Fibroblast of skin of scalp (primary cell): ENCODE measurements around the gene HOXC10. TPM values are rescaled to one million over a fixed set of nuclear protein-coding genes. Genes with fewer than 3 reads are reported as not detected.

ENCODE experiments used
- DNase-seq: peaks from one replicate; pipeline ENCODE4 v3.0.0-alpha.2; 2013
- polyA plus RNA-seq, 2 experiments: library from polyadenylated mRNA; unstranded; fragments of 120-200 nt; gene quantifications; one replicate each; pipeline ENCODE4 v1.2.1, GENCODE V29; 2013; ENCODE audit not compliant: insufficient read length in 2 of 2

Gene HOXC10
- polyA plus RNA-seq (2013, experiment 1 of 2; ENCODE audit: insufficient read length) = 0.16 TPM
- polyA plus RNA-seq (2013, experiment 2 of 2; ENCODE audit: insufficient read length) = 0.12 TPM

DNA sequence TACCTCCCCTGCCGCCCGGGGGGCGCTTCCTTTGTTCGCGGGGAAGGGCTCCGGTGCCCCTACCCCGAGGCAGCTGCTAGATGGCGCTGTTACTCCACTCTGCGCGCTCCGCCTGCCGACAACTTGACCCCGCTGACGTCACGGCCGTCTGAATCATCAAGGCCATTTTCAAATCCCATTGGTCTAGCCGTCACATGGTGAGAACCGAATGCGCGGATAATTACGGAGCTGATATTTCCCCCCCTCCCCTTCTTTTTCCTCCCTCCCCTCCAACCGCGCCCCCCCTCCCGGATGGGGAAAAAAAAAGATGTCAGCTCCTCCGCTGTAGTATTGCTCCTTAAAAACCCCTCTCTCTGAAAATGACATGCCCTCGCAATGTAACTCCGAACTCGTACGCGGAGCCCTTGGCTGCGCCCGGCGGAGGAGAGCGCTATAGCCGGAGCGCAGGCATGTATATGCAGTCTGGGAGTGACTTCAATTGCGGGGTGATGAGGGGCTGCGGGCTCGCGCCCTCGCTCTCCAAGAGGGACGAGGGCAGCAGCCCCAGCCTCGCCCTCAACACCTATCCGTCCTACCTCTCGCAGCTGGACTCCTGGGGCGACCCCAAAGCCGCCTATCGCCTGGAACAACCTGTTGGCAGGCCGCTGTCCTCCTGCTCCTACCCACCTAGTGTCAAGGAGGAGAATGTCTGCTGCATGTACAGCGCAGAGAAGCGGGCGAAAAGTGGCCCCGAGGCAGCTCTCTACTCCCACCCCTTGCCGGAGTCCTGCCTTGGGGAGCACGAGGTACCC lies at the start of gene HOXC10:
HOXC10 (plus strand) TSS at position 246 of the 791 bp plus-strand sequence; CDS start at position 360, 114 bp downstream.
- DNase-seq = peak; percentile 78

DNA sequence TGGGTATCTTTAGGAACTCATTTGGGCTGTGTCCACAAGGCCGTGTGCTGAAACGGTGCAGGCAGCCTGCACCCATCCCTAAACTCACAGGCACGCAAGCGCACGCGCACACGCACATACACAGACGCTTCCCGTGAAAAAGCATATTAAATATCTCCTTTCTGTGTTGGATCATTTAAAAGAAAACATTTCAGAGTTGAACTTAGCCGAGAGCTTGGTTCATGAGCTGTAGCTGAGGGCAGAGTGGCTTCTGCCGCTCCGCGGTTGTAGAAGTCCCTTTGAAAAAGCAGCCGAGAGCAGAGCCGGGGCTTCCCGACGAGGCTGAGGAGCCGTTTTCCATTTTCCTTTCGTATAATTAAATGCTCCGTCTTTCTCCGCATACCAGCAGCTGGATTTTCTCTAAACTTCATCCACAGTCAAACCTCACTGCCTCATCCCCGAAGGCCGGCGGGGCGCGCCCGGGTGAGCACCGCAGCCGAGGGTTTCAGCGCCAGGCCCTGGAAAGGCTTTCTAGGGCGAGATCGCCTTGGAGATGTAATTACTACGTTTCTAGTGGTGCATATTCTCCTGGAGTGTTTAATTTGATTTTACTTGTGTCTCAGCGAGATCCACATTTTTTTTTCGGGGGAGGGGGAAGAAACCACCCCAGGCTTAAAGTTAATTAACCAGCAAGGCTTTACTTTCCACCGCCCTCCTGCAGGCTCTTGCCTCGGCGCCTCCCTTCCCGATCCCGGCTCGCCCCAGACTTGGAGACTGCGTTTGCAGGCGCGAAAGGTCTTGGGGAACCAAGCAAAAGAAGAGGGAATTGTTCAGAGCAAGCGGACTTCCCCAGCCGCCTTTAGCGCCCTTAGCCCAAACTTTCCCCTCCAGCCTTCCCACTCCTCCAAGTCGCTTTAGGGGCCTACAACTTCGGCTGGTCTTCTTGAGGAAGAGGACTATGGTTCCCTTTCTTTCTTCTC lies 49.3 kb upstream of the HOXC10 start:
- DNase-seq = no peak

DNA sequence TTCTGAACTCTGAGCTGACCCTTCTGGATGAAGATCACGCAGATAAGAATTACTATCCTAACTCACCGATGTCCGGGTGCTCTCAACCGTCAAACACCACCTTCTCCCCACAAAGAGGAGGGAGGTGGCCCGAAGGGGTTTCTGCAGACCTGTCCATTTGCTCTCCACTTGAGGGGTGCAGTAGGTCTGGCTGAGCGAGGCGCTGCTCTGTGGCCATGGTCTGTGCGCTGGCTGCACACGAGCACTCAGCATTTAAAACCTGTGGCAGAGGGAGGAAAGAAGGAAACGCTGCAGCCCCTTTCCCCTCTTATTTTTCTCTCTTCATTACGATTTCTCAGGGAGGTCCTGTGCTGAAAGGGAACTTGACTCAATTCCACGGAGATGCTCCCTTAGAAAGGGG lies 47.8 kb upstream of the HOXC10 start:
- no peak for DNase-seq

DNA sequence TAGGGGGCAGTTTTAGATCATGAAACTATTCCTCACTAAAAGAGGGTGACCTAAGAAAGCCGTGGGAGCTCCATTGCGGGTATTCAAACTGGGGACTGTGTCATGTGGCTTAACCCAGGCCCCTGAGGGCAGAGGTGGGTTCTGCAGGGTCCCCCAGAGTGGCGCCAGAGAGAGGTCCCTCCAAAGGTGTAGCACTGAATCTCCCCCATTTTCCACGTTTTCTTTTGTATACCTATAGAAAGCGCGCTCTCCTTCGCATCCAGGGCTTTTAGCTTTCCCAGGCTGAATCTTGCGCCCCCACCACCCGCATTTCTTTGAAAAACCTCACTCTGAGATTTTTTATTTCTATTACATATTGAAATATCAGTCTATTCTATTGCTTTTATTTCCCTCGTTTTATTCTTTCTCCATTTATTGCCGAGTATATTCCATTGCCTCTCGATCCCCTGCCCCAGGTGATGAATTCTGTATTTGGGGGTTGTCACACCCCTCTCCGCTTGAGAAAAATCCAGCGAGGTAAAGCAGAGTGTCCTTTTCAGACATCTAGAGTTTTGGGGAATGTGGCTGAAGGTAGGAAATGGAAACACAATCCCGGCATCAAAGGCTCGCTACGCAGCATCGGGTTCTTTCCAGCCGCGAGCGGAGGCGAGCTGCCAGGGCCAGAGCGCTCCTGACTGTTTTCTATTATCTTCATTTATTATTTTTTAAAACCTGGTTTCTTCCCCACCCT lies 47.2 kb upstream of the HOXC10 start:
- DNase-seq = no peak

DNA sequence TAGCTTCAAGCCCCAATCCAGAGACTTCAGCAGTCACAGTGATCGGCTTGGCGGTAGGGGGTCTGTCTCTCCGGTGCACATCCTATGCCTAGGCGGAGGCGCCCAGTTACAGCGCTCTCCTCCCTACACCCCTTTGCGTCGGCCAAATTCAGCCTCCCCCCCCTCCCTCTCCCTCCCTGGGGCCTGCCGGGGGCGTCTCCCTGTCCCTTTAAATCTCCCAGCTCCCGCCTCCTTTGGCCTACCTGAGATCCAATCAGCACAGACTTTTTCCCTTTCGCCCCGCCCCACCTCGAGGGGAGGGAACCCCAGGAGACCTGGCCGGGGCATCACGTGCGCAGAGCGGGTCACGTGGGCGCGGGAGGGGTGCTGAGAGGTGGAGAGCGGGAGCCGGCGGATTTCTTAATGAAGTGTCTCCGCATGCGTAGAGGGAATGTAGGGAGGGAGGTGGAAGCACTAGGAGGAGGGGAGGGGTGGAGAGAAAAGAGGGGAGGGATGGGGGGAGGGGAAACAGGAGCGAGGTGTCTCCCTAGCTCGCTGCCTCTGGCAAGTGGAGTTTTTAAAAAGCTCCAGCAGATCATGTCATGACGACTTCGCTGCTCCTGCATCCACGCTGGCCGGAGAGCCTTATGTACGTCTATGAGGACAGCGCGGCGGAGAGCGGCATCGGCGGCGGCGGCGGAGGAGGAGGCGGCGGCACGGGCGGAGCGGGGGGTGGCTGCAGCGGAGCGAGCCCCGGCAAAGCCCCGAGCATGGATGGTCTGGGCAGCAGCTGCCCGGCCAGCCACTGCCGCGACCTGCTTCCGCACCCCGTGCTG lies 46.4 kb upstream of the HOXC10 start, which contains the start of gene HOXC13:
HOXC13 (plus strand) TSS at position 506 of the 815 bp plus-strand sequence; CDS start at position 582, 76 bp downstream.
- peak; percentile 9 for DNase-seq

DNA sequence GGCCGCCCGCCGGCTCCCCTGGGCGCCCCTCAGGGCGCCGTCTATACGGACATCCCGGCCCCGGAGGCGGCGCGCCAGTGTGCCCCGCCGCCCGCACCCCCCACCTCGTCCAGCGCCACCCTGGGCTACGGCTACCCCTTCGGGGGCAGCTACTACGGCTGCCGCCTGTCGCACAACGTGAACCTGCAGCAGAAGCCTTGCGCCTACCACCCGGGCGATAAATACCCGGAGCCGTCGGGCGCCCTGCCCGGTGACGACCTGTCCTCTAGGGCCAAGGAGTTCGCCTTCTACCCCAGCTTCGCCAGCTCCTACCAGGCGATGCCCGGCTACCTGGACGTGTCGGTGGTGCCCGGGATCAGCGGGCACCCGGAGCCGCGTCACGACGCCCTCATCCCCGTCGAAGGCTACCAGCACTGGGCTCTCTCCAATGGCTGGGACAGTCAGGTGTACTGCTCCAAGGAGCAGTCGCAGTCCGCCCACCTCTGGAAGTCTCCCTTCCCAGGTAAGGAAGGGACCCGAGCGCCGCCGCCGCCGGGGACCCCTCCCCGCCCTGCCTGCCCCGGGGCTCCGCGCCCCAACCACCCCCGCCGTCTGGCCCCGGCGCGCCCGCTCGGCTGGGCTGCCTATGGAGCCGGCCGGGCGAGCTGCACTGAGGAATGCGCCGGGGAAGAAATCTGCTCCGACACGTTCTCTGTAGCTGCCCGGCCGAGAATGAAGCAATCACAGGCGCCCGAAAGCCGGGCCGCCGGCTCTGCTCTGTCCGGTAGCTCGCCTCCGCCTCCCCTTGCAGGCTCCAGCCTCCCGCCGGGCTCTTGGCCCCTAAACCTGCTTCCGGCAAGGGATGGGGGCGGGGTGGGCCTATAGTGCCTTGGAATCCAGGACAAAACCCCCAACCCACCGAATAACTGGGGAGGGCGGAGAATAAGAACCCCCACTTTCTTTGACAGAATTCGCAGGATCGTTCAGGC lies 45.5 kb upstream of the HOXC10 start:
- DNase-seq = no peak

DNA sequence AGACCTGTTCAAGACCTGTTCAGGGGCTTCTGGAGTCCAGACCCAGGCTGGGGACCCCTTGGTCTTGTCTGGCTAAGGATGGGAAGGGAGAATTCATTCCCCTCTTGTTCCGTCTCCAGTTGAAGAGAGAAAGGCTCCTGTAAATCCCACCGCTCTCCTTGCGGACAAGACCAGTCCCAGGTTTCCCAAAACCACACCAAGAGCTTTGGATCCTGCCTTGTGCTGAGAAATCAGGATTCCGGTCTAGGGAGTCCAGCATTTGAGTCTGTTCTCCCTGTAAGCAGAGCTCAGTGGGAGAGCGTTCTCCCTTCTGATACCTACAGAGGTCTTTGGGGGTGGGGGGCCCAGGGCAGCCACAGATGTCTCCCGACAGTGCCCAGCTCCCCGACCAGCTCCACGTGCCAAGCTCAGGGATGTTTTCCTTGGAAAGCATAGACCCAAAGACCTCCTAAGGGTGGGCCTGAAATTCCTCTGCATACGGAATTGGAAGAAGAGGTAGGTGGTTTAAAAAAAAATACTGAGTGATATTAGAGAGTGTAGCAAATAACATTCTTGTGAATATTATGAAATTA lies 44.4 kb upstream of the HOXC10 start:
- no peak for DNase-seq

DNA sequence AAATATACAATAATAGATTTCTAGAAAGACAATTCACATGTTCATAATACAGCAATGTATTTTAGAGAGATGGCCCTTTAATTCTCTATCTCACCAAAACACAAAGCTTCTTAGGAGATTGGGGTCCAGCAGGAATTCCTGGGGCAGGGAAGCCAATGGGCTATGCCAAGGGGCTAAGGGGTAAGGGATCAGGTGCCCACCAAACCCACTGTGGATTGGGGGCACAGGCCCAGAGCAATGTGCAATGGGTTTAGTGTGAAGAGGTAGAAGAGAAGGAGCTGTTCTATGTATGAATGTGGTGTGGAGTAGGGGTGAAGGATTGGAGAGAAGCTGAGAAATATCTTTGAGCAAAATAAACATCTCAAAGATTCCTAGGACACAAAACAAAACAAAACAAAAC lies 43.8 kb upstream of the HOXC10 start:
- no peak for DNase-seq

DNA sequence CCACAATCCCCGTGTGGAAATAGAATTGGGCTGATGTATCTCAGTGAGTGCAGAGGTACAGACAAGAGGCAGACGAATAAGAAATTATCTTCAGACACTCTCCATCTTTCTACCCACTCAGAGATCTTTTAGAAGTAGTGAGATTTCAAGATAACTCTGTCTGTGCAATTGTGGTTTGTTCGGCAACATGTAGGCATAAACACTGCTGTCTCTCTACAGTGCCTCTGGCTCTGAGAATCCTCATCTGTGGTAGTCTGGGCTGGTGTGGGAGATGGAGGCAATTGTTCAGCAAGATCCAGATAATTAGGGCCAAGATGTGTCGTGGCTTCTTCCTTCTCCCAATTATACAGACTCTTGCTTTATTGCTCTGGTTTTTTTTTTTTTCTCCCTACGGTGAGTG lies 43.2 kb upstream of the HOXC10 start:
- no peak for DNase-seq

DNA sequence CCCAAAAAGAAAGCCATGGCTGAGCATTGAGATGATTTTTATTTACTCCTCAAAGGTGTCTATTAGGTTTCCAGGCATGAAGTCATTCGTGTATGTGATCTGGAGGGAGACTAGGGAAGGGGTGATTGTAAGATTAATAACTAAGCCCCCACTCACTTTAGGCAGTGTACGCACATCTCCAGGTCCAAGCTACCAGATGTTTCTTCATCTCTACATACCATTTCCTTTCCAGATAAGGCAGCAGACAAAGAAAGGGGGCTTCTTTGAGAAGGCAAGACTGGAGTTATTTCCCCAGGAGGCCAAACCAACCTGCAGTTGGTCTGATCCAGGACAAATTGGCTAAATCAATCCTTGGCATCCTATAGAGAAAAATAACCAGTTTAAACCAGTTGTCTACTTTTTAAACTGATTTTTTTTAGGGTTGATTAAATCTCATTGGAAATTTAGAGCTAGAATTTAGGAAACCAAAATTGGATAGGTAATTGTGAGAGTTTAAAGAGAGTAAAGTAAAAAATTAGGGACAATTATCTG lies 42.4 kb upstream of the HOXC10 start:
- no peak for DNase-seq

DNA sequence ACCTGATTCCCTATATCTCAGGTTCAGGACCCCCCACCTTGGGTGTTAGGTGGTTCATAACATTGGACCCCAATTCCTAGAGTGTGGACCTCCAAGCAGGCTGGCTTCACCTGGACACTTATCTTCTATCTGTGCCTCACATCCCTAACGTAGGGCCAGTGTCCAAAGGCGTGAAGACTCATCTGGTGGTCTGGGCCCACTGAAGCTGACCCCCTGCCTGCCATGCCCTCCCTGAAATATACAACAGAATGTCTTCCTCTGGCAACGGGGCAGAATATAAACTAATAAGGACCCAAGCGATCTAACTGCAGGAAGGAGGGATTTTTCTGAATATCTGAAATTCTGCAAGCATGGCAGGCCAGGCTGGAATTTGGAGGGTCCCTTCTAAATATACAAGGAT lies 40.7 kb upstream of the HOXC10 start:
- no peak for DNase-seq

DNA sequence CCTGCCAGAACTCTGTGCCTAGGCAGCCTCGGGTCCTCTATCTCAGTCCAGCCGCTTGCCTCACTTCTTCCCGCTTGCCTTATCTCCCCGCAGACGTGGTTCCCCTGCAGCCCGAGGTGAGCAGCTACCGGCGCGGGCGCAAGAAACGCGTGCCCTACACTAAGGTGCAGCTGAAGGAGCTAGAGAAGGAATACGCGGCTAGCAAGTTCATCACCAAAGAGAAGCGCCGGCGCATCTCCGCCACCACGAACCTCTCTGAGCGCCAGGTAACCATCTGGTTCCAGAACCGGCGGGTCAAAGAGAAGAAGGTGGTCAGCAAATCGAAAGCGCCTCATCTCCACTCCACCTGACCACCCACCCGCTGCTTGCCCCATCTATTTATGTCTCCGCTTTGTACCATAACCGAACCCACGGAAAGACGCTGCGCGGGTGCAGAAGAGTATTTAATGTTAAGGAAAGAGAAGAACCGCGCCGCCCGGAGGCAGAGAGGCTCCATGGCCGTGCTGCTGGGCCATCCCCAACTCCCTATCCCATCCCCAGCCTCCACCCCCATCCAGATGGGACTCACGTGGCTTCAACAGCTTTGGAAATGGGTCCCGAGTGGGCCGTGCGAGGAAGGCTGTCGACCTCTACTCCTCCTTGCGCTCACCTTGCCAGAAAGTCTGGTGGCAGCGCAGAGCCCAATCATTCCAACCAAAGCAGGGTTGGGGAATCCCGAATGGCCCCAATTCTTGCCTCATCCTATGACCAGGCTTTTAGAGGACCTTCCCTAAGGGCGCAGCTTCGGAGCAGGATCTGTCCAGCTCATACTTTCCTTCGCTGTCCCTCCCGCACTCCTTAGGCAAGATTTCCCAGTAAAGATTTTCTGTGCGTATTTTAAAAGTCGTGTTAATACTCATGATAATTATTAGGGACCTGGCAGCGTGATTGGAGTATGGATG lies 39.8 kb upstream of the HOXC10 start:
- DNase-seq = no peak

DNA sequence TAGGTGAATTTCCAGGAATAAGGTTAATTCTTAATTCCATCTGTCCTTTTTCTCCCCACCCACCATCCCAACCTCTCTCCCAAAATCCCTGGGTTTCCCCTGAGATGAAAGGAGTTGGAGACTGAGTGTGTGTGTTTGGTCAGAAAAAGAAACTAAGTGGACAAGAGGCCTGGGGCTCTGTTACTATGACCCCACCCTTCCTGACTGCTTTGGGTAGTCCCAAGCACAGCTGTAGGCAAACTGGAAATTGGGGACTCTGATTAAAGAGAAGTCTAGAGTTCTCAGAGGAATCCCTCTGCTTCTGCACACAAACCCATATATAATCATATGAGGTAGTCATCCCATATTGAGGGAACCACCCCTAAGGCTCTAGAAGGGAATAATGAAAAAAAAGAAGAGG lies 37.2 kb upstream of the HOXC10 start:
- DNase-seq = no peak

DNA sequence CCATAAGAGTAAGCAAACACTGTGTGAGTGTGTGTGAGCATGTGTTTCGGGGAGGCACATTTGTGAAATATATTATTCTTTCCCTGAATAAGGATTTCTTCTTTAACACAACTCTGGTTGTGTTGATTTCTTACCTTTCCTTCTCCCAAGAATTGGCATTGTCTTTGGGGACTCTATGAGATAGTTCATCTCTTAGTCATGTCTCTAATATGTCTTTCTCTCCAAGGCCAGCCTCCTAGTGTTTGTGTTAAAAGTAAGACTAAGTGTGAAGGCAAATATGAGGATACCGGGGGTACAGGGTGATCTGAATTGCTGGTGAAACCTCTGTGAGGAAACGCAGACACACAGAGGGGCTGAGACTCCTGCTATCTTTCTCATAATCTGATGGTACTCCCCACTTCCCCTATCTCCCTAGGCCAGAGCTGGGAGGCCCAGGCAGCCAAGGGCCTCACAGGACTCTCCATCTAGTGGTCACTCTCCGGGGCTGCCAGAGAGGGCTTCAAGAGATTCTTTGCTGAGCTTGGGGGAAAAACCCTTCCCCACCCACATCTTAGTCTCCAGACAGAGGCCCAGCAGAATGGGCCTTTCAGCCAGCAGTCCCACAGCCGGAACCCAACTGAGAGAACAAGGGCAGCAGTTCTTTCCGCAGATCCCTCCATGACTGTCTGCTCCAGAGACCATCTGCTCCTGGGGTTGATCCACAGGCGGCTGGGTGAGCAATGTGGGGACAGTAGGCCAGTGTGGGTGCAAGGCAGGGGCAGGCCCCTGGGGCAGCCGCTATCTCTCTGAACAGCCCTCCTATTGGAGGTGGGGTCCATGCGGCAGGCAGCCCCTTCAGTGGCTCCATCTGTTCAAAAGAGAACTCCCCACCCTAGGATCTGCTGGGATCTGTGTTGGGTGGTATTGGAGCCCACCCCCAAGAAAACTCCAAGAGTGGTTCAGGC lies 36.0 kb upstream of the HOXC10 start:
- DNase-seq = no peak

DNA sequence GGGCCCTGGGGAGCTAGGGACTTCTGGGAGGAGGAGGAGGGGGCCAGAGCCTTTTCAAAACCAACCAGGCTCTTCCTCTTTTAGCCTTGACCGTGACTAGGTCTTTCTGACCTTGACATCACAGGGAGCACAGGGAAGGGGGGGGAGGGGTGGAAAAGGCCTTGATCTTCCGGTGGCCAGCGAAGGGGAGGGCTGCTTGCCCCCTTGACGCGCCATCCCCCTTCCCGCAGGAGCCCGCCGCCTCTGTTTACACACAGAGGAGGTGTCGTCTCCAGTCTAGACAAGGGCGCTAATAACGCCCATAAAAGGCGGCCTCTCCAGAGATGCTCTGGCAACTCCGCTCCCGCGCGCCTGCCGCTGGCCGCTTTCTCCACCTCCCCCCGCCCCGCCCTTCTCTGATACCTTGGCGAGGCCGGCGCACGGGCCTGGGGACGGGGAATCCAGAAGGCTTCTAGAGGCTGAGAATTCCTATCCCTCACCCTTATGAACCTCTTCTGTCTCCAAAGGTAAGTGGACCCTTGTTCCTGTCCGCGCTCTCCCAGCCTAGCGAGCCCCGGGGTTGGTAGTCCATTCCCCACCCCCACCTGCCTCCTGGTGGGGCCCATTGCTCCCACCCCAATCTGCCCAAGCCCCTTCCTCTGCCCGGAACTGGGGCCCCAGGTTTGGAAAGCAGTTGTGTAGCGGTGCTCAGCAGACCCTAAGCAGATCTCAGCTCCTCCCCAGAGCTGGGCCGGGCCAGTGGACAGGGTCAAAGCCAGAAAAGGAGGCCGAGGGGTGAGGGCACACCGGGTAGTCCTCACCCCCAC lies 35.1 kb upstream of the HOXC10 start:
- no peak for DNase-seq

DNA sequence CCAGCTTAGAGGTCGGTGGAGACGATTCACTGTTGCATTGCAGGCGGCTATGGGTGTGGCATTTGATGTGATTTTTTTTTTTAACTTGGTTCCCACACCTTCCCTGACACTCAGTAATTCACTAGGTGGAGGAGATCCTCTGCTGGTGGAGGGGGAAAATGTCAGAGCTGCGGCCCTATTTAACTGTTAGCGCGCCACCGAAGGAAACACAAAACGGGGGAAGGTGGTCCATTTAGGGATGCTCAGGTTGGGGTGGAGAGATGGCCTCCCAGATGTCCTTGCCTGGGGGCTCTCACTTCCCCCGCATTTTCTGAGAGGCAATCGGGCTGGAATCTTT lies 34.5 kb upstream of the HOXC10 start:
- no peak for DNase-seq
